GM21529 (cell line): ENCODE measurements around the gene FER1L5.

Experiments used
- ATAC-seq: cut with Tn5 transposase; IDR thresholded peaks from one replicate; pipeline ENCODE4 v1.9.1; 2021; ENCODE audit not compliant: unreplicated experiment

FER1L5 gene

GRCh38 chr2:96694816-96695455 lies 52.4 kb downstream of the FER1L5 start:
- no peak for ATAC-seq

- ATAC-seq, result no peak
Measured at GRCh38 chr2:96695602-96696001, 53.0 kb downstream of the FER1L5 start.

- no peak for ATAC-seq
Measured at GRCh38 chr2:96697476-96697875, 54.9 kb downstream of the FER1L5 start.

- no peak for ATAC-seq
Measured at GRCh38 chr2:96698221-96698861, 55.8 kb downstream of the FER1L5 start.

- ATAC-seq, result no peak
Measured at GRCh38 chr2:96699021-96699420, 56.5 kb downstream of the FER1L5 start.

- ATAC-seq, result no peak
Measured at GRCh38 chr2:96699621-96700020, 57.1 kb downstream of the FER1L5 start.

GRCh38 chr2:96700086-96700485 lies 57.5 kb downstream of the FER1L5 start:
- no peak for ATAC-seq

- no peak for ATAC-seq
Measured at GRCh38 chr2:96701636-96702035, 59.1 kb downstream of the FER1L5 start.

- no peak for ATAC-seq
Measured at GRCh38 chr2:96702098-96702785, 59.7 kb downstream of the FER1L5 start.

GRCh38 chr2:96703021-96703751 lies 60.6 kb downstream of the FER1L5 start:
- no peak for ATAC-seq

- no peak for ATAC-seq
Measured at GRCh38 chr2:96710985-96711384, 68.4 kb downstream of the FER1L5 start.

GRCh38 chr2:96715658-96716057 lies 73.1 kb downstream of the FER1L5 start:
- no peak for ATAC-seq

GRCh38 chr2:96716388-96716787 lies 73.8 kb downstream of the FER1L5 start:
- ATAC-seq, result no peak

- no peak for ATAC-seq
Measured at GRCh38 chr2:96726131-96726530, 83.6 kb downstream of the FER1L5 start.

- ATAC-seq, result no peak
Measured at GRCh38 chr2:96727431-96727830, 84.9 kb downstream of the FER1L5 start.

- no peak for ATAC-seq
Measured at GRCh38 chr2:96729748-96730147, 87.2 kb downstream of the FER1L5 start.

GRCh38 chr2:96730212-96730611 lies 87.6 kb downstream of the FER1L5 start:
- no peak for ATAC-seq

GRCh38 chr2:96733931-96734330 lies 91.4 kb downstream of the FER1L5 start:
- ATAC-seq, result no peak

- no peak for ATAC-seq
Measured at GRCh38 chr2:96734880-96735583, 92.5 kb downstream of the FER1L5 start.

- no peak for ATAC-seq
Measured at GRCh38 chr2:96737251-96737650, 94.7 kb downstream of the FER1L5 start.

- no peak for ATAC-seq
Measured at GRCh38 chr2:96737831-96738230, 95.3 kb downstream of the FER1L5 start.
